Neuronal stem cell (in vitro differentiated cells): ENCODE results near the gene IDUA.

Experiments
- DNase-seq: peaks from one replicate; pipeline ENCODE4 v3.0.0-alpha.2; 2013; ENCODE audit warnings: low spot score
- H2AFZ ChIP-seq: one replicate; pipeline ENCODE4 v1.6.1; 2013; ENCODE audit warnings: mild to moderate bottlenecking, low read length, inconsistent platforms
- H2AK5ac ChIP-seq: 2 replicates; pipeline ENCODE4 v1.6.1; 2013; ENCODE audit warnings: low read depth, mild to moderate bottlenecking, inconsistent platforms, low read length, moderate library complexity, mixed read lengths
- H2BK120ac ChIP-seq: 2 replicates; pipeline ENCODE4 v1.6.1; 2013; ENCODE audit warnings: low read depth, mild to moderate bottlenecking, inconsistent platforms, low read length, moderate library complexity, mixed read lengths
- H2BK12ac ChIP-seq: one replicate; pipeline ENCODE4 v1.6.1; 2013; ENCODE audit warnings: low read length, inconsistent platforms
- H2BK15ac ChIP-seq: 2 replicates; pipeline ENCODE4 v1.6.1; 2013; ENCODE audit warnings: mild to moderate bottlenecking, low read length, inconsistent platforms, mixed read lengths
- H2BK5ac ChIP-seq: one replicate; pipeline ENCODE4 v1.6.1; 2013; ENCODE audit warnings: inconsistent platforms, mild to moderate bottlenecking, low read length, moderate library complexity
- H3K14ac ChIP-seq: one replicate; pipeline ENCODE4 v1.6.1; 2013; ENCODE audit warnings: low read length, inconsistent platforms
- H3K18ac ChIP-seq: 2 replicates; pipeline ENCODE4 v1.6.1; 2013; ENCODE audit warnings: low read length, inconsistent platforms
- H3K23ac ChIP-seq: 2 replicates; pipeline ENCODE4 v1.6.1; 2013; ENCODE audit warnings: low read depth, mild to moderate bottlenecking, mixed read lengths, low read length, inconsistent platforms; ENCODE audit not compliant: poor library complexity
- H3K27ac ChIP-seq: replicated peaks from 3 replicates; pipeline ENCODE4 v1.5.1; 2013; ENCODE audit warnings: low read length, inconsistent platforms
- H3K27me3 ChIP-seq, 3 experiments: 2 replicates each; pipeline ENCODE4 v1.6.1; 2013; ENCODE audit warnings: low read length in 3 of 3, mild to moderate bottlenecking in 2 of 3, inconsistent platforms in 1 of 3, low read depth in 1 of 3, mixed read lengths in 1 of 3, moderate library complexity in 1 of 3; ENCODE audit not compliant: control insufficient read depth in 3 of 3, insufficient read depth in 3 of 3
- H3K36me3 ChIP-seq, 2 donors: replicated peaks in 1 of 2; 2 replicates each; pipeline ENCODE4 v1.6.1; 2013; ENCODE audit warnings: low read length in 2 of 2; ENCODE audit not compliant: control insufficient read depth in 2 of 2, insufficient read depth in 2 of 2
- H3K4ac ChIP-seq: 2 replicates; pipeline ENCODE4 v1.6.1; 2013; ENCODE audit warnings: inconsistent platforms, mild to moderate bottlenecking, low read length, moderate library complexity
- H3K4me1 ChIP-seq, 2 donors: 1 replicate in 1 of 2; 2 replicates in 1 of 2; pipeline ENCODE4 v1.6.1; 2013; ENCODE audit warnings: low read length in 2 of 2, low read depth in 1 of 2; ENCODE audit not compliant: control insufficient read depth in 2 of 2, insufficient read depth in 1 of 2
- H3K4me2 ChIP-seq: one replicate; pipeline ENCODE4 v1.6.1; 2013; ENCODE audit warnings: mild to moderate bottlenecking, low read length, inconsistent platforms; ENCODE audit not compliant: insufficient read depth, poor library complexity, severe bottlenecking
- H3K4me3 ChIP-seq, 2 donors: 2 replicates each; pipeline ENCODE4 v1.5.1; 2013; ENCODE audit warnings: low read length in 2 of 2, mild to moderate bottlenecking in 2 of 2, inconsistent platforms in 1 of 2, moderate library complexity in 1 of 2
- H3K79me1 ChIP-seq: one replicate; pipeline ENCODE4 v1.6.1; 2013; ENCODE audit warnings: low read depth, mild to moderate bottlenecking, inconsistent platforms, low read length, moderate library complexity
- H3K9ac ChIP-seq: one replicate; pipeline ENCODE4 v1.6.1; 2013; ENCODE audit warnings: mild to moderate bottlenecking, low read depth, low read length, inconsistent platforms; ENCODE audit not compliant: poor library complexity
- H3K9me3 ChIP-seq, 2 donors: replicated peaks in 1 of 2; 2 replicates each; pipeline versions ENCODE3 to v1.6.1; 2013; ENCODE audit warnings: low read length in 2 of 2, mild to moderate bottlenecking in 2 of 2, inconsistent platforms in 1 of 2, low read depth in 1 of 2, mixed read lengths in 1 of 2, moderate library complexity in 1 of 2; ENCODE audit not compliant: control insufficient read depth in 2 of 2, insufficient read depth in 1 of 2
- H4K8ac ChIP-seq: one replicate; pipeline ENCODE4 v1.6.1; 2013; ENCODE audit warnings: low read depth, mild to moderate bottlenecking, inconsistent platforms, low read length, moderate library complexity
- H4K91ac ChIP-seq: one replicate; pipeline ENCODE4 v1.6.1; 2013; ENCODE audit warnings: low read length, low read depth, mild to moderate bottlenecking, inconsistent platforms; ENCODE audit not compliant: poor library complexity
- WGBS, 2 donors: extraction: QIAGEN DNeasy Blood & Tissue Kit; methylation state at CpG; one replicate each; pipeline ENCODE4 v1.1.7; 2013; ENCODE audit warnings: missing lambda C conversion rate in 2 of 2, mixed read lengths in 1 of 2; ENCODE audit not compliant: insufficient read length in 2 of 2, insufficient replicate concordance in 1 of 2; ENCODE audit errors: extremely low coverage in 2 of 2; 5-methylcytosine and 5-hydroxymethylcytosine counted together

IDUA gene

DNA sequence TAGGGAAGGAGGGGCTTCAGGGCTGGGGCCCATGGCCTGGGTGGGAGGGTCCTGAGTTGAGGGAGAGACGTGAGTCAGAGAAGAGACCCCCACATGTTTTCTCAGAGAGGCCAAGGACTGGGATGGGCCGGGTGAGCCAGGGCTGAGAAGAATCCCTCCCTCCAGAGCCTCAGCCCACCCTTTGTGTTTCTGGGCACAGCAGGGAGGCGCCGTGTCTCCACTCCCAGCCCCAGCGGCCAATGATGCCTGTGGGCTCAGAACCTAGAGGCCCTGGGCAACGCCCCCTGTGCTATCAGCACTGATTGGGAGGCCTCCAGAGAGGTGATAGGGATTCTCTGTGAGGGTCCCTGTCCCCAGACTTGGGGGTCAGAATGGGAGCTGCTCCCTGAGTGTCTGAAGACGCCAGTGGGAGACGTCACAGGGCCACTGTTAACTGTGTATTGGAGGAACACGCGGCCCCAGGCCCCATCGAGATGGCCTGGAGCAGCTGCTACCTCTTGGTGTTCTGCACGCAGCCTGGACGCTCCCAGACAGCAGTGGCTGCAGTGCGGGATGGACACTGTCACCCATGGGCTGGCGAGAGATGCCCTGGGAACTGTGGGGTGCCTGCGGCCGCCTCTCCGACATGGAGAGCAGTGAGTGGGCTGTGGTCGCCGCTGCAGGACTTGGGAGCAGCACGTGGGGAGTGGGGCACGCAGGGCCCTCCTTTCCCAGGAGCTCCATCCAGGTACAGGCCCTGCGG lies 33.1 kb downstream of the IDUA start:
- peak overlapping the region; percentile 85 for H2BK15ac ChIP-seq
- peaks cover 38 to 40% of the 10 kb centered on the region in 2 donors for H3K4me1 ChIP-seq
- DNase-seq, result no peak
- peak overlapping the region; percentile 94 for H3K18ac ChIP-seq
- peak overlapping the region; percentile 98 for H2AK5ac ChIP-seq
- H3K4ac ChIP-seq, result peak overlapping the region; percentile 37
- H3K14ac ChIP-seq, result no peak overlapping the region
- WGBS, 2 donors, result no CpG with 5 or more reads among the region's 23 CpGs
- H3K23ac ChIP-seq, result peak overlapping the region; percentile 80
- no peaks in the 10 kb centered on the region for H3K9me3 ChIP-seq
- peaks cover 56% of the 10 kb centered on the region for H3K79me1 ChIP-seq
- peak overlapping the region; percentile 42 for H2BK5ac ChIP-seq
- no peak overlapping the region for H2BK12ac ChIP-seq
- peak overlapping the region; percentile 50 for H3K27ac ChIP-seq
- peaks cover 10 to 20% of the 10 kb centered on the region in 2 donors for H3K36me3 ChIP-seq
- no peak overlapping the region for H4K8ac ChIP-seq
- H3K4me2 ChIP-seq, result peak overlapping the region; percentile 19
- H3K4me3 ChIP-seq, result no peak overlapping the region
- no peak overlapping the region for H3K9ac ChIP-seq
- H3K27me3 ChIP-seq, result no peaks in the 10 kb centered on the region
- peak overlapping the region; percentile 22 for H4K91ac ChIP-seq
- no peak overlapping the region for H2AFZ ChIP-seq
- no peak overlapping the region for H2BK120ac ChIP-seq

DNA sequence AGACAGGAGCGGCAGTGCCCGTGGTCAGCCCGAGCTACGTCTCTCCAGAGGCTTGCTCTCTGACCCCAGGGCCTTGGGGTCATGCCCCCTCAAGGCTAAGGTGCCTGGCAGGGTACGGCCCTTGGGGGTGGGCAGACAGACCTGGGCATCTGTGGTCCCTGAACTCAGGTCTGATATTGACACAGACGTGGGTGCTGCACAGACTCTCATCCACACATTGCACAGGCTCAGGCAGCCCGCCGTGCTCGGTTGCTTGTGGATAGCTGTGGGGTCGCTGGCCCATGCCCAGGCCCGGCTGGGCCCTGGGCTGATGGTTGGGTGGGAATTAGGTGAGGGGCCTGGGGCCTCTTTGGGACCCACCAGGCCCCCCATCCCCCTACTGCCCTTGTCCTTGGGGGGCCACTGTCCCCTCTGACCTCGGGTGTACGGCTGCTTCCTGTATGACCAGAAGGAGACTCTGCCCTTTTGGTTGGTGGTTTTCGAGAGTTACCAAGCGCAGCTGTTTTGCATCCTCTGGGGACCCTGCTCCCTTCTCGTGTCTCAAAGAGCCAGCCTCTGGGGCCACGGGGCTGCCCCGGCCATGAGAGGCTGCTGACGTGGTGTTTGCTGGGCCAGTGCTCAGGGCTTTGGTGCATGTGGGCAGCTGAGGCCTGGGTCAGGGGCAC lies 34.7 kb downstream of the IDUA start:
- H4K8ac ChIP-seq, result no peak overlapping the region

GRCh38 chr4:1022051-1022738 lies 35.4 kb downstream of the IDUA start:
- H2AK5ac ChIP-seq, result peak overlapping the region; percentile 61
- H3K9me3 ChIP-seq, result peaks cover 0 to 11% of the 10 kb centered on the region in 2 donors
- no peak overlapping the region for H2BK15ac ChIP-seq
- no peak overlapping the region for H2BK5ac ChIP-seq
- H3K23ac ChIP-seq, result no peak overlapping the region
- no peak overlapping the region for H2BK120ac ChIP-seq
- no peak overlapping the region for H3K4me3 ChIP-seq
- no peaks in the 10 kb centered on the region for H3K27me3 ChIP-seq
- H3K79me1 ChIP-seq, result peaks cover 36% of the 10 kb centered on the region
- peak overlapping the region; percentile 41 for H2BK12ac ChIP-seq
- H4K91ac ChIP-seq, result no peak overlapping the region
- no peak overlapping the region for H3K9ac ChIP-seq
- H3K4me2 ChIP-seq, result no peak overlapping the region
- no peak overlapping the region for H3K27ac ChIP-seq
- H3K14ac ChIP-seq, result peak overlapping the region; percentile 56
- peak overlapping the region; percentile 38 for H3K18ac ChIP-seq
- peaks cover 26 to 42% of the 10 kb centered on the region in 2 donors for H3K4me1 ChIP-seq
- peaks cover 23 to 33% of the 10 kb centered on the region in 2 donors for H3K36me3 ChIP-seq
- H4K8ac ChIP-seq, result no peak overlapping the region
- DNase-seq, result no peak
- no peak overlapping the region for H3K4ac ChIP-seq
- no peak overlapping the region for H2AFZ ChIP-seq
- no CpG with 5 or more reads among the region's 46 CpGs for whole genome bisulfite sequencing, 2 donors

More for the DNA sequence above, 34.7 kb downstream of the IDUA start:
- H3K14ac ChIP-seq, result no peak overlapping the region
- no peak overlapping the region for H2BK15ac ChIP-seq
- DNase-seq, result no peak
- WGBS, 2 donors, result no CpG with 5 or more reads among the region's 19 CpGs
- H3K27me3 ChIP-seq, result no peaks in the 10 kb centered on the region
- no peak overlapping the region for H3K4ac ChIP-seq
- H3K4me2 ChIP-seq, result no peak overlapping the region
- no peak overlapping the region for H3K4me3 ChIP-seq
- H3K9me3 ChIP-seq, result peaks cover 0 to 11% of the 10 kb centered on the region in 2 donors
- peaks cover 23 to 29% of the 10 kb centered on the region in 2 donors for H3K36me3 ChIP-seq
- H3K79me1 ChIP-seq, result peaks cover 43% of the 10 kb centered on the region
- no peak overlapping the region for H3K27ac ChIP-seq
- H2BK12ac ChIP-seq, result no peak overlapping the region
- no peak overlapping the region for H3K23ac ChIP-seq
- no peak overlapping the region for H2BK120ac ChIP-seq
- peak overlapping the region; percentile 41 for H3K18ac ChIP-seq
- no peak overlapping the region for H4K91ac ChIP-seq
- H3K9ac ChIP-seq, result no peak overlapping the region
- no peak overlapping the region for H2AFZ ChIP-seq
- H2BK5ac ChIP-seq, result no peak overlapping the region
- peaks cover 27 to 38% of the 10 kb centered on the region in 2 donors for H3K4me1 ChIP-seq
- H2AK5ac ChIP-seq, result peak overlapping the region; percentile 61

DNA sequence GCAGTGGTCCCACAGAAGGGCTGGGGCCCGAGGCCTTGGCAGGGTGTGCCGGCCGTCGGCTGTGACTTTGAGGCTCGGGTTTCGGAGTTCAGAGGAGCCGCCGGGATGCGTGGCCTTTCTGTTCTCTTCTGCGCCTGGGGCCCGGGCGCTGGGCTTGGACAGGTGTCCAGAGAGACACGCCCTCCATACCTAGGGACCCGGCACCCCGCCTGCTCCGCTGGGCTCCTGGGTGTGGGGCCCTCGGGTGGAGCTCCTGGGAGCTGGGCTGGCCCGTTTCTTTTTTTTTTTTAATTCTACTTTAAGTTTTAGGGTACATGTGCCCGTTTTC lies 35.9 kb downstream of the IDUA start:
- no peak overlapping the region for H4K91ac ChIP-seq
- peaks cover 23 to 33% of the 10 kb centered on the region in 2 donors for H3K36me3 ChIP-seq
- H3K9ac ChIP-seq, result no peak overlapping the region
- no CpG with 5 or more reads among the region's 19 CpGs for WGBS, 2 donors
- no peak overlapping the region for H2BK12ac ChIP-seq
- H3K79me1 ChIP-seq, result peaks cover 31% of the 10 kb centered on the region
- H3K4ac ChIP-seq, result no peak overlapping the region
- H3K18ac ChIP-seq, result no peak overlapping the region
- no peak overlapping the region for H2AFZ ChIP-seq
- no peak overlapping the region for H3K4me2 ChIP-seq
- H2BK15ac ChIP-seq, result no peak overlapping the region
- H2BK120ac ChIP-seq, result no peak overlapping the region
- H3K14ac ChIP-seq, result no peak overlapping the region
- H3K9me3 ChIP-seq, result peaks cover 0 to 11% of the 10 kb centered on the region in 2 donors
- H3K27me3 ChIP-seq, result no peaks in the 10 kb centered on the region
- no peak overlapping the region for H4K8ac ChIP-seq
- no peak for DNase-seq
- H2BK5ac ChIP-seq, result no peak overlapping the region
- H3K4me1 ChIP-seq, result peaks cover 21 to 42% of the 10 kb centered on the region in 2 donors
- no peak overlapping the region for H2AK5ac ChIP-seq
- no peak overlapping the region for H3K4me3 ChIP-seq
- H3K27ac ChIP-seq, result no peak overlapping the region
- no peak overlapping the region for H3K23ac ChIP-seq
